A172 (cell line): ENCODE data around the gene RCSD1. TPM values are rescaled to one million over a fixed set of nuclear protein-coding genes. Genes with fewer than 3 reads are reported as not detected.

Experiments used
- DNase-seq: peaks from one replicate; pipeline ENCODE4 v3.0.0-alpha.2; 2015; ENCODE audit warnings: low spot score
- total RNA-seq: library from RNA; depleted of rRNA; stranded (reverse); fragments of >200 nt; shearing (Covaris generic); gene quantifications from 2 replicates; pipeline ENCODE4 v1.2.3, GENCODE V29; 2014

Gene RCSD1
- total RNA-seq, 1 experiment from 2014 or later, result 0.29 TPM

DNA sequence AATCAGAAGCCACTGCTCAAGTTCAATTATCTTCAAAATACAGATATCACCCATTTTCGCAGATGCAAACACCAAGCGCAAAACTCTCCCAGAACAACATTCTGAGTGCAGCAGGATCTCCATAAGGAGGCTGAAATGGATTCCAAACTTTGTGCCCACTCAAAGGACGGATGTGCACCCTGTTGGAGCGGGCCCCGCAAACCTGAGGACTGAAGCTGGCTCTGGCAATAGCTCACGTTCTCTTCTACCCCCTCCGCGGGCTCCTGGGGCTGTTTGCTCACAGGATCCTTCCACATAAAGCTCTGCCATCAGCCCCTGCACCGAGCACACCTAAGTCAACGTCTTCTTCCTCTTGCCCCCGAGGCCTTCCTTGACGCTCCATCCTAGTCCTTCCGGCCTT, 11.7 kb upstream of the RCSD1 start:
- no peak for DNase-seq

DNA sequence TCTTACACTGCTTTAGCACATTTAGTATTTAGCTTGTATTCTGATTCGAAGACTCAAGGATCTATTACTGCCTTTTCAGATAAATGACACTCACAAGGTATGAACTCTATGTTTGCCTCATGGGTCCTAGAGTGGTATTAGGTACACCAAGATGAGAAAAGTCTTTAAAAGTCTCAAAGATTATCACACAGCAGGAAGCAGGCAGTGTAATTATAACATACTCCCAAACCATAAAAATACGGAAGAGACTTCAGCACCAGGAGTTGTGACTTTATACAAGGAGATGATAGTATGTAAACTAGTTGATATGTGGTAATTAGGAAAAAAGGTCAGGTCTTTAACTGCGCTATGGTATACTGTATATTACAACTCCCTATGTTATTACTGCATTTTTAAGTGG, 11.2 kb upstream of the RCSD1 start:
- DNase-seq, result no peak

DNA sequence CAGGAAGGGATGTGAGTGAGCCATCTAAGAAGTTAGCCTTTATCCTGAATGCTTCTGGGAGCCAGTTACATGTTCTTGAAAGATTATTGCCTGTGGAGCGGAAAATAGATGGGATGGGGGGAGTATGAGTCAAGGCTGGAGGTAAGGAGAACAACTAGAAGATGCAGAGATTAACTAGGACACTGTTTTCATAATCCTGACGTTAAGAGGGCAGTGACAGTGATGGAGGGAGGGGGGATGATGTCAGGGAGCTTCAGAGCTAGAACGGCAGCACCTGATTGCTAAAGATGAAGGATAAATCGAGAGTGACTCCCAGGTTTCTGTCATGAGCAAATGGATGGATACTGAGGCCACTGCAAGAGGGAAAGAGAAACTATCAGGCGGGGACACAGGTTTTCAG, 10.0 kb upstream of the RCSD1 start:
- no peak for DNase-seq

DNA sequence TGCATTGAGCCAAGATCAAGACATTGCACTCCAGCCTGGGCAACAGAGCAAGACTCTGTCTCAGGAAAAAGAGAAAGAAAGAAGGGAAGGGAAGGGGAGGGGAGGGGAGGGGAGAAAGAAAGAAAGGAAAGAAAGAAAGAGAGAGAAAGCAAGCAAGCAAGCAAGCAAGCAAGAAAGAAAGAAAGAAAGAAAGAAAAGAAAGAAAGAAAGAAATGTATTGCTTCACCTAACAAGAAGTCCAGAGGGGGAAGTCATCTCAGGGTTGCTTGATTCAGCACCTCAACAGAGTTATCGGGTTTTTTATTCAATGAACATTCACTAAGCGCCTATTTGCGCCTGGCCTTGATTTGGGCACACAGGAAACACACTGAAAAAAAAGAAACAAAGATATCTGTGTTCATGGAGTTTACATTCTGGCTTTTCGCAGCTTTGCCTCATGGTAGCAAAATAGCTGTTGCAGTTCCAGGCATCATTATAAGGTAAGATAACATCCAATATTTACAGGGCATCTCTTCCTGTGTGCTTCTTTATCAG, 8.2 kb upstream of the RCSD1 start:
- no peak for DNase-seq

DNA sequence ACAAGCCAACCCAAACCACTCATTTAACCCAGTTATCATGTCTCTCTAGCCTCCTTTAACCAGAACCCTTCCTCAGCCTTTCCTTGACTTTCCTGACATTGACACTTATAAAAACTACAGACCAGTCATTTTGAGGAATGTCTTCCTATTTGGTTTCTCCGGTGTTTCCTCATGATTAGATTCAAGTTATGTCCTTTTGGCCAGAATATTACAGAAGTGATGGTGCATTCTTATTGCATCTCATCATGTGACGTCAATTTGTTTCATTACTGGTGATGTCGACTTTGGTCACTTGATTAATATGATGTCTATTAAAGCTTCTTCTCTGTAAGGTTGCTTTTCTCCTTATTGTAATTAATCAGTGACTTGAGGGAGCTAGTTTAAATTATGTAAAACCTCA, 6.1 kb upstream of the RCSD1 start:
- no peak for DNase-seq

DNA sequence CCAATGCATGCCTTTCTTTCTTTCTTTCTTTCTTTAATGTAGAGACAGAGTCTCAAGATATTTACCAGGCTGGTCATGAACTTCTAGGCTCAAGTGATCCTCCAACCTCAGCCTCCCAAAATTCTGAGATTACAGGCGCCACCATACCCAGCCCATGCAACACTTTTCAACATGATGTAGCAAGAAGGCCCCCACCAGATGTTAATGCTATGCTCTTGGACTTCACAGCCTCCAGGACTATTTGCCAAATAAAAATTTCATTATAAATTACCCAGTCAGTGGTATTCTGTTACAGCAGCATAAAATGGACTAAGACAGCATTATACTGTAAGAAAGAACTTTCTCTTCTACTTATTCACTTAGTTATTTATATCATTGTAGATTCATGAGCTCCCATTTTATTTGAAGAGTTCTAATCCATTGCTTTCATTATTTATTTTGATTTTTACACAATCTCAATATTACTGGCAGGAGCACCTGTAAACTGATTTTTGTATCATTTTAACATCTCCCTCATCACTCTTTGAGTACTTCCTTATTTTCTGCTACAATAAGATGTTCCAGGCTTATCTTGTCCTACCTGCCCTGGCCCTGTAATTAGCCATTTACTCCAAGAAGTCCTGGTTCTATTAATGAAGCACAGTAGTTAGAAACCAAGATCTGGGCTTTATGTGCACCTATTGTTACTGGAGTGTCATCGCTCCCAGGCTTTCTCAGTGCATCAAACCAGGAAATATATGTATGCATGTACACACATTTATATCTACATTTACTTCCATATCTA, 4.8 kb upstream of the RCSD1 start:
- DNase-seq, result no peak

DNA sequence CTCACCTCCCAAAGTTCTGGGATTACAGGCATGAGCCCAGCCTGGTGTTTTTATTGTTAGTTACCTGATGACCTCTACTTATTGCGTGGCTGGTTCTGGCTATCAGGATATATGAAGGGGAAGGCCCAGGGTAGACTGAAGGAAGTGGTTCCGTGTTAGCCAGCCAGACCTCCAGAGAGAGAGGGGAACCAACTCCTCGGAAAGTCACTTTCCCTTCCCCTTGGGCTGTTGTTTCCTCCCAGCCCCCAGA, 2.5 kb upstream of the RCSD1 start:
- no peak for DNase-seq

DNA sequence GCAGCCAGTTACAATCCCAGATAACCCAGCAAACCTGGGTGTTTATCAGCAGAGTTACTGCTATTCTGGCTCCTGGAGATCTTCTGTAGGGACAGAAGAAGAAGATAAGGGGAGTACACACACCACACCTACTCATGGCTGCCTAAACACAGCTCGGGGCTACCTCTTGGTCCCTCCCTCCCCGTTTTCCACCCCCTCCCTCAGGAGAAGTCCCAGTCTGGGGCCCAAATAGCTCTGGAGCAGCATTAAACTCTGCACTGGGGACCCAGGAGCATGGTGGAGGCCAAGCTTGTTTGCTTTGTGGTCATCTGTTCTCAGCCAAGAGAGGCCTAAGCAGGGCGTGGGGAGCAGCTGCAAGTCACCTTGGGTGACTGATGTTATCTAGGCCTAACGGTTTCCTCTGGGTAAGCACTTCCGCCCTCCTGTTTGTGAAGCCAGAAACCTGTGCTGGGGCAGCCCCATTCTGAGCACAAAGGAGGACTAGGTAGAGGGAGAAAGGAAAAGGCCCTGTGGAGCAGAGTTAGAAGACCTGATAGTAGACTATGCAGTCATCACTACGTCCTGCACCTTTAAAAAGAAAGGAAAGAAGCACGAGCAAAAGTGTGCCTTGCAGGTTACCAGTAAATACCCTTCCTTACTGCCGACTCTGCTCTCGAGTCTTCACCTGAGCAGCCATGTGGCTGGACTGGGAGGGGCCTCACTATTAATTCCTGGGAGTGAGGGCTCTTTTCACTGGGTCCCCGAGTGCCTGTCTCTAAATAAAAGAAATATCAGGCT, 2.0 kb upstream of the RCSD1 start:
- DNase-seq, result peak; percentile 88

DNA sequence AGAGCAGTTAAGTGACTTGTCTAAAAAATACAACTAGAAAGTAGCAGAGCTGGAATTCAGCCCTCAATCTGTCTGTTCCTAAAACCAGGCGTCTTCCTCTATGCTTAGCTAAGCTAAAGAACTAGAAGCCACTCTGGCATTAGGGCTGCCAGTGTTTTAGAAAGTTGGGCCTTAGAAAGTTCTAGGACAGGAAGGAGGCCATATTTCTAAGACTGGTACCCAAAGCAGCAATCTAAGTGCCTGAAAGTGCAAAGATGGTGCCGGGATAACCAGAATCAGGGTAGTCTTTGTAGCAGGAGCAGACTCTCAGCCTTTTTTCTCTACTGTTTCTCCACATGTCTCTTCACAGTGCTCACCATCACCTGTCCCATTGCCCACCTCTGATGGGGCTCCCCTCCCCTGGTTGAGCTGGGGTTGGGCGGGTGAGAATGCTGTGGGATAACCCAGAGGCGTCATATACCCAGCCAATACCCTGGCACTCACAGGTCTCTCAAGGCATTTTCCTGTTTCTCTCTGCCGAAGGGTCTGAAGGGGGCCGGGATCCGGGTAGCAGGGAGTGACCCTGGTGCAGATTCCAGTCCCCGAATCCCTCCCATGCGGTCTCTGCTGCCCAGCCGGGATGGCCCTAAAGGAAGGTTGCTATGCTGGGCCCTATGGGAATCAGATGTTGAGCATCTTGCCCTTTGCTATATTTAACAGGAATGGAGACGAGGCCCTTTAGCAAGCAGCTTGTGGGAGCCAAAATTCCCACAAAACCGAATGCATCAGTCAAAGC, 1.1 kb upstream of the RCSD1 start:
- no peak for DNase-seq

DNA sequence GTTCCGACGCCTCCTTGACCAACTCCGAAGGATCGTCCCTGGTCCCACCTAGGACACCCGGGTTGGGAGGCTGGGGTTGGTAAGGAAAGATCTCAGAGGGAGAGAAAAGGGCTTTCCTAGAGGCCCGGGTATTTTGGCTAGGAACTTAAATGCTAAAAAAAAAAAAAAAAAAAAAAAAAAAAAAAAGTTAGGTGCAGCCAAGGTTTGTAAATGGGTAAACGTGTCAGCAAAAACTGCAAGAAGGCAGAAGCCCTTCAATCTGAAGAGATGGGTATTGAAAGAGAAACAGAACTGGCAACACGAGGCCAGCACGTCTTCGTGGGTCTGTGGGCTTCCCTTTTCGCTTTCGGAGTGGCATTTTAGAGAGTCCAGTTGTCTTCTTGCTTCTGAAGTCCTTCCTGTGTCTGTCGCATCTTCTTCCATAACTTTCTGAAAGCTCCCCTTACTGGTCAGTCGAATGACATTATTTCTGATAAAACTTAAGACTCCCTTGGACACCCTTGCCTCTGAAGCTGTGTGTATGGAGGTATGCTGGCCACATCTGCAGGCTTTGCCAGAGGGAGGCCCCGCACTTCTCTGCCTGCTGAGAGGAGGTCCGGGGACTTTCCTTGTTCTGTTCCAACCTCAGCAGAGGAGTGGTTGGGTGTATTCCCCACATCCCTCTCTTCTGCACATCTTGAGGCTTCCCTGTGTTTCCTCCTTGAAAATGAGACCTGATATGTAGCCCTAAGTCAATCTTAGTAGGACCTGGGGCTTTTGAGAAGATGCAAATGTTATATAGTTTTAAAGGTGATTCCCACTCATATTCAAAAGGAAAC, 745 bp downstream of the RCSD1 start:
- no peak for DNase-seq

DNA sequence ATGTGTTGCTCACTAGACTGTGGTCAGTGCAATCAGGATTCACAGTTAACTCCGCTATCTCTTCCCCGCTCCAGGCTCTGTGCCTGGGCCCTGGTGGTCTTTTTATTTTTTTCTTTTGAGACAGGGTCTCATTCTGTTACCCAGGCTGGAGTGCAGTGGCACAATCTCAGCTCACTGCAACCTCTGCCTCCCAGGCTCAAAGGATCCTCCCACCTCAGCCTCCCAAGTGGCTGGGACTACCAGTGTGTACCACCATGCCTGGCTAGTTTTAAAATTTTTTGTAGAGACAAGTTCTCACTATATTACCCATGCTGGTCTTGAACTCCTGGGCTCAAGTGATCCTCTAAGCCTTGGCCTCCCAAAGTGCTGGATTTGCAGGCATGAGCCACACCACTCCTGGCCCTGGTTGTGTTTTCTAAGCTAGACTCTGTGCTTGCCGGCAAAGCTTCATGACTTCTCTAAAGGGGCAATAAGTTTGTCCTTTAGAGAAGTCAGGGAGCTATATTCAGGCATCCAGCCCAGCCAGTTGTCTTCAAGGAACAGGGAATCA, 1.4 kb downstream of the RCSD1 start:
- DNase-seq, result no peak

DNA sequence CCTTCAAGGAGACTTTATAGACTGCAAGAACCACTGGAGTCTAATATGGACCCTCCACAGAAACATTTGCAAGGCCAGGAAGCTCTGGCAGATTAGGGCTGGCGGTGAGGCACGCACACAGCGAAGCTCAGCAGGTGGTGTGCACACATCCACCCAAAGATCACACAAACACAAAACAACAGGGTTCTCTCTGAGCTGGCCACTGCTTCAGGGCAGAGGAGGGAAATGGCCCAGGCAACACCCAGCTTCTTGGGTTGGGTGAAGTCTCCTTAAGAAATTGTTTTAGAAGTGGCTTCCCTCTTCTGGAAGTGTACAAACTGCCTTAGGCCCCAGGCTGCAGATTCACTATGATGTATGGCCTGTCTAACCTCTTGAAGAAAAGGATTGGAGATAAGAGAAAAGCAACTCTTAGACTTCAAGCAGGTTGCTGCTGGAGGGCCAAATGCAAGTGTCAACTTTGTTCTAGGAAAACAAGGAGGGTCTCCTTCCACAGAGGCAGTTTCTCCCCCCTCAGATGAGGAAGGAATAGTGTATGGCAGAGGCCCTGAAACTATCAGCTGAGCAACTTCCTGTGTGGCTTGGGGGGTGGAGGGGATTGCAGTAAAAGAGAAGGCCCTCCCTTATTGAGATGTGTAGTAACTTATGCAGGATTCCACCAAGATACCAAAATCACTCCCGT, 2.0 kb downstream of the RCSD1 start:
- no peak for DNase-seq

DNA sequence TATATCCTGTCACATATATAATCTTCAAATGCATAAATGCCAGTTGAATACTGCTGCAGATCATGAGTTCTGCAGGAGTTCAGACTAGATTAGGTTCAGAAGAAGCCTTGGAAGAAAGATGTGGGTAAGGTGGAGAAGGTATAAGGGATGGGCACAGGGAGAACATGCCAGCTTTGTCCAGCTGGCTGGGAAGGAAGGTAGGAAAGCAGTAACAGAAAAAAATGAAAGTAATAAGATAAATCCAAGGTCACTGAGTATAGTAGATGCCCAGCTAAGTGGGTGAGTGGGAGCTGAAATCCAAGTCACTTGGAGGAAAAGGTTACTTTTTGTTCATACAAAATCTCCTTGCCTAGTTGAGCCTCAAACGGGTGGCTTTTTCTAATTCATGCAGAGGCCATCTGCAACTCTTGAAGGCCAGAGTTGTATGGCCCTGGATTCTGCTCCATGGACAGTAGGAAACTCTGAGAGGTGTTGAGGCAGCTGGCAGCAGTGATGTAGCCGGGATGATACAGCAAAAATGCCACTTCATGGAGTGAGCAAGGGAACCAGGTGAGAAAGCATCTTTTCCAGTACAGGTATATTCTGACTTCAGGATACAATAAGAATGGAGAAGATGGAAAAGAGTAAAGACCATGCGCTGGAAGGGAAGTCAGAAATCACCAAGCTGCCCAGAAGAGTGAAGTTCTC, 3.4 kb downstream of the RCSD1 start:
- no peak for DNase-seq

DNA sequence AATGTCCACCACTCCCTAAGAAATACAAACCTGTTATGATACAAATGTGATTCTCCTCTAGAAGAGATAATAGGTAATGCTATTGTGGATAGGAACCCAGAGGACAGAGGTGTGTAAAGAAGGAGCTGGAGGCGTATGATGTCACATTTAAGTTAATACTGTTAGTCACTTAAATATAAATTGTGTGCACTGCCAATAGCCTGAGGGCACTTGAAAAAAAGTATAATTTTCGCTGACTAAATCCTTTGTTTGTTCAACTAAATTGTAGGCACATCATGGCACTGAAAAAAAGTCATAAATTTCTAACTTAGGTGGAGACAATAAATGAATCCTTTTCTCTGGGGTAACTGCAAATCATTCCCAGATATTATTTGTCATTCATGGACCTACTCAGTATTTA, 4.4 kb downstream of the RCSD1 start:
- no peak for DNase-seq

DNA sequence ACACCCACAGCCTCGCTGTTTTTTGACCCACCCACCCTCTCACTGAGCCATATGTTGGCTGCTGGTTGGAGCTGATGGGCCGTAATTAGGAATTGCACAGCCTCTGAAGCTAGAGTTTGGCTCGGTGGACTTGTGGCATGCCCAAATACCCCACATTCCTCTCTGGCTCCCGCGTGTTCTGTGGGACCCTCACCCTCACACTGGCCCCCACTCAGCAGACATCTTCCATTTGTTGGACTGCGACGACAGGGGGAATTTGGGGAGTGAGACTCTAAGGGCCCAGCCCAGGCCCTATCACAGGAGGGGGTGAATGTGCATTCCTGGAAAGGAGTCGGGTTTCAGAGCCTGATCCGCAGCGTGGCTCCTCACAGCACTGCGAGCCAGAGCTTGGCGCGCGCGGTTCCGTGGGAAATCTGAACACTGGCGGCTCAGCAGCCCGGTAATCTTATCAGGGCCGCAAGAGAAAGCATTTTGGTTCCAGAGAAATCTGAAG, 5.2 kb downstream of the RCSD1 start:
- no peak for DNase-seq

DNA sequence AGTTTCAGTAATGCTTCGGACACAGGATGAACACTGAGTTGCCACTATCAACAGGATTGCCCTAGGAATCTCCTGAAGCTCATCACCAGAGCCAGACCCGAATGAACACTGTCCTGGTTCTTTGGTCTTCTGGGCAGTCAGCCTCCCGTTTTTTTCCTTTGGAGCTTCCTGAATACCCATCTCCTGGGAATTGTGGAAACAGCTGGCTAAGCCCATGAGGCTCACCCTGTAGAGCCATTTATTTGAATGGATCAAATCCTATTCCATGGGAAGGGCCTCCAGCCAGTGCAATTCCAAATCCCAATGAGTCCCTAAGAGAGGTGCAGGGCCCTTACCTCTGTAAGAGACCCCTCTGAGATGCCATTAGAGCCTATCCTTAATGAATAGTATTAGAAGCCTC, 5.9 kb downstream of the RCSD1 start:
- DNase-seq, result no peak

DNA sequence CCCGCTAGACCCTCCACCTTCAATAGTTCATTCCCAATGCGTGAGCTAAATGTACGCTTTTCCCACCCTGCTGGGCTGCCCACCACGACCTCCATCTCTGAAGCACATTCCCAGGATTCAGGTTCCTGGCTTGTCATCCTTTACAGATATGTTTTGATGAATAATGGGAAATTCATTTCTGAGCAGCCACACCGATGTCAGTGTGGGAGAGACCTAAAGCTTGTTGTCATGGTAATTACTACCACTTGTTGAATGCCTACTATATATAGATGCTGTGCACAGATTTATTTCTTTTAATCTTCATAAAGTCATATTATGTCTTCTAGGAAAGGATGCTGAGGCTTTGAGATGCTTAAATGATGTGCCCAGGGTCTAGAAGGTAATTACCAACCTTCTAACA, 8.0 kb downstream of the RCSD1 start:
- DNase-seq, result no peak

DNA sequence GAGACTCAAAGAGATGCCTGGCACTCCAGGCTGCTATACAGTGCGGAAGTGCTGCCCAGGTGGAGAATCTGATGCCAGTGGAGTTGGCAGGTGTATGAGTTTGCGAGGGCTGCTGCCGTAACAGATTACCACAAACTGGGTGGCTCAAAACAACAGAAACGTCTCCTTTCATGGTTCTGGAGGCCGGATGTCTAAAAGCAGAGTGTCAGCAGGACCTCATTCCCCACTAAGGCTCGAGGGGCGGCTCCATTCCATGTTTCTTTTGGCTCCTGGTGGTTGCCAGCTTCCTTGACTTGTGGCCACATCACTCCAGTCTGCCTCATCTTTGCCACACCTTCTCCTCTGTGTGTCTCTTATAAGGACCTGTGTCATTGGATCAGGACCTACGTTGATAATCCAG, 10.0 kb downstream of the RCSD1 start:
- DNase-seq, result no peak

DNA sequence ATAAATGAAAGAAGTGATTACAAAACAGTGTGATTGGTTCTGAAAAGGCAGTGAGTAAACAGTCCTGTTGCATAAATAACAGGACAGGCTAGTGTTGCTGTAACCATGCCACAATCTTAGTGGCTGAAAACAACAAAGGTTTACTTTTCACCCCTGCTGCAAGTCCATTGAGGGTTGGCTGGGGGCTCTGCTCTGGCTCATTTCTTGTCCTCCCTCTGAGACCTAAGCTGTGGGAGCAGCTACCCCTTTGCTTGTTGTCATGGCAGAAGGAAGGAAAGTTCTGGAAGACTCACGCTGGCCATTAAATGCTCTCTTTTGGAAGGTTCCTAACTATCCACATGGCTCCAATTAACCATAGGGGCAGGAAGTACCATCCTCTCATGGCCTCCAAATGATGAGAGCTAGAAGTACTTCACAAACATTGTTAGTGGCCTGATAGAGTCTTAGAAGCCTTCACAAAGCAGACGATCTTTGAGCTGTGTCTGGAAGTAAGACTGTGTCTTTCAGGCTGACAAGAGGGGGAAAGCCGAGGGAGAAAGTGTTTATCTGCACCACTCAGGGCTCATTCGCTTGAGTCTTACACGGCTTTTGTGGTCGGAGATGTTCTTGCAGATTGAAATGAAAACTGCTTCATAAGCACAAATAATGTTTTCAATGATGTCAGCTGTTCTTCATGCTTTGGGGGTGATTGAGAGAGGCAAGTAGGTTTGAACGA, 11.9 kb downstream of the RCSD1 start:
- no peak for DNase-seq

DNA sequence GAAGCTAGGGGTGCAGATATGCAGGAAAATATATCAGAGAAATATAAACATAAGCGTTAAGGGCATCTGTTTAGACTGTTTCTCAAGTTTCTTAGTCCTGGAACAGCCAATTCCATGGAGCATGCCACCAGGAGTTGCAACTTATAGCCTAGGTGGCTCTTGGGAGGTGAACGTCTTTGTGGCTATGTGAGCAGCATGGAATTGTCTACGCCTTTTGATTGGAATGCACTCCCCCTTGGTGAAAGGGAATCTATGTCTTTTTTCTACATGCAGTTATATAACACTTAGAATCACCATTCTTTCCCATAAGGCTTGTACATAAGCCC, 12.4 kb downstream of the RCSD1 start:
- DNase-seq, result no peak
